OCI-LY1 (cell line): Measurements from ENCODE around the gene P2RY12.

ENCODE experiments used
- EZH2 ChIP-seq: fragments of 200-600 bp; sonication (generic), shearing (Covaris generic); IDR thresholded peaks from 2 replicates; pipeline ENCODE4 v1.8.0; 2017; ENCODE audit warnings: borderline replicate concordance, mixed run types, mild to moderate bottlenecking, antibody characterized with exemption, low read length, moderate library complexity, mixed read lengths
- TF ChIP-seq, protein P1 (sequence below): fragments of 200-600 bp; sonication (generic), shearing (Covaris generic); IDR thresholded peaks from 2 replicates; pipeline ENCODE4 v1.5.1; 2017; ENCODE audit warnings: mild to moderate bottlenecking, antibody characterized with exemption, low read length, moderate library complexity, mixed read lengths

DNA sequence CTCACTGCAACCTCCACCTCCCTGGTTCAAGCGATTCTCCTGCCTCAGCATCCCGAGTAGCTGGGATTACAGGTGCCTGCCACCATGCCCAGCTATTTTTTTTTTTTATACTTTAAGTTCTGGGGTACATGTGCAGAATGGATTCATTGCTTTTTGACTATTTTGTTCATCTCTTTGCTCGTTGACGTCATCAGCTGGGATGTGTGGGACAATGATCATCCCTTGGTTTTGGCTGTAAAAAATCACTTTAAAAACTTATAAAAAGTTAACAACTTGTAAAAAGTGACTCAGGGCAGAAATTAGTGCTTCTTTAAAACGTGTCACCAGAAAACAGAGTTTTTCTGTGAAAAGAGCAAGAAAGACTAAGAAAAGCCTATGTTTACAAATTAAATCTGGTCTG is 38.5 kb upstream of the P2RY12 start:
- TF ChIP-seq, protein P1, sequence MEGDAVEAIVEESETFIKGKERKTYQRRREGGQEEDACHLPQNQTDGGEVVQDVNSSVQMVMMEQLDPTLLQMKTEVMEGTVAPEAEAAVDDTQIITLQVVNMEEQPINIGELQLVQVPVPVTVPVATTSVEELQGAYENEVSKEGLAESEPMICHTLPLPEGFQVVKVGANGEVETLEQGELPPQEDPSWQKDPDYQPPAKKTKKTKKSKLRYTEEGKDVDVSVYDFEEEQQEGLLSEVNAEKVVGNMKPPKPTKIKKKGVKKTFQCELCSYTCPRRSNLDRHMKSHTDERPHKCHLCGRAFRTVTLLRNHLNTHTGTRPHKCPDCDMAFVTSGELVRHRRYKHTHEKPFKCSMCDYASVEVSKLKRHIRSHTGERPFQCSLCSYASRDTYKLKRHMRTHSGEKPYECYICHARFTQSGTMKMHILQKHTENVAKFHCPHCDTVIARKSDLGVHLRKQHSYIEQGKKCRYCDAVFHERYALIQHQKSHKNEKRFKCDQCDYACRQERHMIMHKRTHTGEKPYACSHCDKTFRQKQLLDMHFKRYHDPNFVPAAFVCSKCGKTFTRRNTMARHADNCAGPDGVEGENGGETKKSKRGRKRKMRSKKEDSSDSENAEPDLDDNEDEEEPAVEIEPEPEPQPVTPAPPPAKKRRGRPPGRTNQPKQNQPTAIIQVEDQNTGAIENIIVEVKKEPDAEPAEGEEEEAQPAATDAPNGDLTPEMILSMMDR = no peak
- no peak for TF ChIP-seq EZH2
